PC-3 (cell line): Measurements from ENCODE around the gene CRYGS. TPM values are rescaled to one million over a fixed set of nuclear protein-coding genes. Genes with fewer than 3 reads are reported as not detected.

Source experiments
- ATAC-seq: fragments of 200-7000 bp; cut with Tn5 transposase; 2 replicates; pipeline ENCODE4 v1.9.1; 2020; ENCODE audit warnings: mild to moderate bottlenecking, moderate library complexity
- BruUV-seq: library from RNA; stranded (reverse); fragments of 400-500 nt; replicated peaks from 2 replicates; lab custom pipeline; 2021; lab: Mats Ljungman, UMichigan
- CTCF ChIA-PET: fragments of 300-600 bp; sonication (Branson Sonifier 250); formaldehyde crosslinking; loops from one replicate; lab custom pipeline; 2022; ENCODE audit warnings: antibody characterized with exemption; lab: Charles Lee
- POLR2A ChIA-PET: fragments of 300-600 bp; sonication (Branson Sonifier 250); formaldehyde crosslinking; loops from one replicate; lab custom pipeline; 2022; ENCODE audit warnings: antibody characterized with exemption; ENCODE audit not compliant: unreplicated experiment; lab: Charles Lee
- DNase-seq: peaks from one replicate; pipeline ENCODE4 v3.0.0-alpha.2; 2015
- H2AFZ ChIP-seq: fragments of 300-600 bp; sonication (generic); 2 replicates; pipeline ENCODE4 v1.6.0; 2016; ENCODE audit warnings: antibody characterized with exemption, low read length
- H3F3A ChIP-seq: fragments of 300-600 bp; sonication (generic); one replicate; pipeline ENCODE4 v1.6.0; 2017; ENCODE audit warnings: antibody characterized with exemption, low read length, control low read depth, mild to moderate bottlenecking; ENCODE audit not compliant: unreplicated experiment
- H3K27ac ChIP-seq: fragments of 300-600 bp; sonication (generic); 2 replicates; pipeline ENCODE4 v1.5.1; 2016; ENCODE audit warnings: mild to moderate bottlenecking, low read length
- H3K27me3 ChIP-seq: fragments of 300-600 bp; sonication (generic); 2 replicates; pipeline ENCODE4 v1.6.1; 2016; ENCODE audit warnings: low read length, mixed read lengths
- H3K36me3 ChIP-seq: fragments of 300-600 bp; sonication (generic); 2 replicates; pipeline ENCODE4 v1.6.1; 2016; ENCODE audit warnings: low read depth, mixed run types, low read length, mixed read lengths
- H3K4me1 ChIP-seq: fragments of 300-600 bp; sonication (generic); 2 replicates; pipeline ENCODE4 v1.5.1; 2016; ENCODE audit warnings: low read length; ENCODE audit not compliant: insufficient read depth
- H3K4me2 ChIP-seq: fragments of 300-600 bp; sonication (generic); 2 replicates; pipeline ENCODE4 v1.6.0; 2016; ENCODE audit warnings: low read length
- H3K4me3 ChIP-seq: fragments of 300-600 bp; sonication (generic); 2 replicates; pipeline ENCODE4 v1.5.1; 2016; ENCODE audit warnings: mild to moderate bottlenecking, low read length, mixed read lengths
- H3K79me2 ChIP-seq: fragments of 300-600 bp; sonication (generic); 2 replicates; pipeline ENCODE4 v1.6.1; 2017; ENCODE audit warnings: low read length, mixed read lengths
- H3K9ac ChIP-seq: fragments of 300-600 bp; sonication (generic); 2 replicates; pipeline ENCODE4 v1.6.0; 2016; ENCODE audit warnings: mild to moderate bottlenecking, low read length
- H3K9me2 ChIP-seq: fragments of 300-600 bp; sonication (generic); replicated peaks from 2 replicates; pipeline ENCODE4 v1.6.1; 2016; ENCODE audit warnings: mixed run types, low read length, mixed read lengths
- H3K9me3 ChIP-seq: fragments of 300-600 bp; sonication (generic); 2 replicates; pipeline ENCODE4 v1.6.1; 2016; ENCODE audit warnings: low read length, mixed read lengths
- H4K20me1 ChIP-seq: fragments of 300-600 bp; sonication (generic); 2 replicates; pipeline ENCODE4 v1.6.1; 2016; ENCODE audit warnings: low read length, mixed read lengths
- CTCF ChIP-seq: fragments of 300-600 bp; sonication (generic); conservative IDR thresholded peaks from 2 replicates; pipeline ENCODE4 v1.5.1; 2017; ENCODE audit warnings: antibody characterized with exemption, low read depth, mild to moderate bottlenecking, low read length
- EZH2 ChIP-seq: fragments of 300-600 bp; sonication (generic); IDR thresholded peaks from one replicate; pipeline ENCODE4 v1.6.1; 2017; ENCODE audit warnings: antibody characterized with exemption, mild to moderate bottlenecking, low read length; ENCODE audit not compliant: unreplicated experiment
- EZH2phosphoT487 ChIP-seq: fragments of 300-600 bp; sonication (generic); IDR thresholded peaks from 2 replicates; pipeline ENCODE4 v1.6.1; 2018; ENCODE audit warnings: mild to moderate bottlenecking, antibody characterized with exemption, low read length, borderline replicate concordance
- intact Hi-C: fragments of 100-400 bp; cut with micrococcal nuclease; formaldehyde crosslinking; loops from 2 replicates; pipeline ENCODE4 v1.9.0; 2023
- total RNA-seq: library from RNA; depleted of rRNA; stranded (reverse); fragments of >200 nt; gene quantifications from 2 replicates; pipeline ENCODE4 v1.2.3, GENCODE V29; 2014

CRYGS gene
- total RNA-seq, 1 experiment from 2014 or later: 3.4 TPM

- Histone ChIP-seq H3K27ac (no peak overlapping the region), H3K27me3 (0 out of 2 replicates have a peak, but pooled peaks cover 14% of the 10 kb centered on the region), H3K4me1 (no peaks in the 10 kb centered on the region), H4K20me1 (no peaks in the 10 kb centered on the region), H3K4me3 (no peak overlapping the region), H3K9me3 (no peaks in the 10 kb centered on the region), H3K9ac (no peak overlapping the region), H3K9me2 (no peaks in the 10 kb centered on the region), H3F3A (no peaks in the 10 kb centered on the region), H2AFZ (no peak overlapping the region), H3K4me2 (no peak overlapping the region), H3K36me3 (no peaks in the 10 kb centered on the region), H3K79me2 (no peaks in the 10 kb centered on the region)
- ATAC-seq: no peak
- POLR2A ChIA-PET: no interaction called here
- CTCF ChIA-PET: no interaction called here
- no peak for DNase-seq
- no TSS peak for BruUV-seq
- no peak for TF ChIP-seq CTCF
- no peak for TF ChIP-seq EZH2
- TF ChIP-seq EZH2phosphoT487: no peak
- intact Hi-C loops: no loop called here
Observed at GRCh38 chr3:186511702-186512101, 32.5 kb downstream of the CRYGS start.

GRCh38 chr3:186511245-186511644 is 32.9 kb downstream of the CRYGS start:
- no peaks in the 10 kb centered on the region for H3K9me2 ChIP-seq
- H3F3A ChIP-seq: no peaks in the 10 kb centered on the region
- H3K79me2 ChIP-seq: no peaks in the 10 kb centered on the region
- TF ChIP-seq CTCF: no peak
- no peak for TF ChIP-seq EZH2phosphoT487
- TF ChIP-seq EZH2: no peak
- H3K9ac ChIP-seq: no peak overlapping the region
- ChIA-PET CTCF (no interaction called here), POLR2A (no interaction called here)
- H3K9me3 ChIP-seq: no peaks in the 10 kb centered on the region
- H3K27ac ChIP-seq: no peak overlapping the region
- no TSS peak for BruUV-seq
- ATAC-seq (no peak), DNase-seq (no peak)
- no peaks in the 10 kb centered on the region for H3K4me1 ChIP-seq
- H2AFZ ChIP-seq: no peak overlapping the region
- intact Hi-C loops: no loop called here
- H3K27me3 ChIP-seq: peaks cover 17% of the 10 kb centered on the region
- no peak overlapping the region for H3K4me2 ChIP-seq
- H3K4me3 ChIP-seq: no peak overlapping the region
- H3K36me3 ChIP-seq: no peaks in the 10 kb centered on the region
- H4K20me1 ChIP-seq: no peaks in the 10 kb centered on the region

- Histone ChIP-seq H3K9me2 (no peaks in the 10 kb centered on the region), H3K9ac (no peak overlapping the region), H3F3A (no peaks in the 10 kb centered on the region), H3K9me3 (no peaks in the 10 kb centered on the region), H3K79me2 (no peaks in the 10 kb centered on the region), H3K36me3 (no peaks in the 10 kb centered on the region), H2AFZ (no peak overlapping the region), H3K27ac (no peak overlapping the region), H3K4me2 (no peak overlapping the region), H3K27me3 (peaks cover 20% of the 10 kb centered on the region), H4K20me1 (no peaks in the 10 kb centered on the region), H3K4me1 (no peaks in the 10 kb centered on the region), H3K4me3 (no peak overlapping the region)
- TF ChIP-seq EZH2phosphoT487 (no peak), EZH2 (no peak), CTCF (no peak)
- POLR2A ChIA-PET: no interaction called here
- CTCF ChIA-PET: no interaction called here
- DNase-seq: no peak
- intact Hi-C loops: no loop called here
- no peak; the same call in 1 of the 2 replicates for ATAC-seq
- no TSS peak for BruUV-seq
Observed at GRCh38 chr3:186510374-186511079, 33.7 kb downstream of the CRYGS start.
